Stimulated activated CD4-positive, alpha-beta T cell treated with anti-CD3 and anti-CD28 coated beads, Interleukin-4, amount 100 ng/mL, for 48 hours (primary cell): ENCODE results near the gene EIF4E1B.

Source experiments
- DNase-seq, 2 donors: peaks; one replicate each; pipeline ENCODE4 v3.0.0-alpha.2; 2020; ENCODE audit warnings: low read depth in 2 of 2

EIF4E1B gene

DNA sequence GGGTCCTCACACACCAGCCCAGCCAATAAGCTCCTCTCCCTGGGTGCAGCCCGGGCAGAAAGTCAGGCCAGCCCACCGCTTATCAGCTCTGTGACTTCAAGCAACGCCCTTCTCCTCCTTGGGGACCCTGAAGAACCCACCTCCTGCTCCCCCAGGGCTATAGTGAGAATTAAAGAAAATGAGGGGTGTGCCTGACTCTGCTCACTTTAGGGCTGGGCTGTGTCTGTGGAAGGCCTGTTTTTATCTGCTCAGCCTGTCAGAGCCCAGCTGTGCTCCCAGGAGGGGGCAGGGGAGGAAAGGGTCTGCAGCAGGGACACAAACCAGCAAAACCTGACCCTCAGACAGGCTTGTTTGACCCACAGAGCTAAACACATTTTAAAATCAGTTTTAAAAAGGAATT, 24.4 kb upstream of the EIF4E1B start:
- no peak for DNase-seq

- no peak for DNase-seq
Measured at GRCh38 chr5:176606875-176607274, 23.6 kb upstream of the EIF4E1B start.

DNA sequence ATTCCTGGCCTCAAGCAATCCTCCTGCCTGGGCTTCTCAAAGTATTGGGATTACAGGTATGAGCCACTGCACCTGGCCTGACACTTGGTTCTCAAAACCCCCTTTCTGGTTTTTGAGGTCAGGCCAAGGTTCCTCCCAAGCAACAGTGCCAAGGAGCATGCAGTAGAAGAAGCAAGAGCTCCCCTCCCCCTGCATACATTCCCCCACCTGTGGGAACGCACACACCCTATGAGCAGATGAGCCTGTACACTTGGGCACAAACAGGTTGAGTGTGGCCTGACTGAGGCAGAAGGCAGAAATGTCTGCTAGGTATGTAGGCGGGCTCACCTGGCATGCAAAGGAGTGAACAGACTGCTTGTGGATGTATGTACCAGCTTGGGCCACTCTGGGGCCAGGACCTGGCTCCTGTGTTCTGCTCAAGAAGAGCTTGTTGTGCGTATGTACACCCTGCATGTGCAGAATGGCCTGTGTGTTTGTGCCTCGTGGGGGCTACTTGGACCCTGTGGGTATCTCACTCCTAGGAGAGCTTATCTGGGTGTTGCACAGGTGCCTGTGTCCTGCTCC, 22.3 kb upstream of the EIF4E1B start:
- DNase-seq, result no peak

- DNase-seq, result no peak
Measured at GRCh38 chr5:176608937-176609723, 21.3 kb upstream of the EIF4E1B start.

- peak; percentile 49 to 55 for DNase-seq
Measured at GRCh38 chr5:176609724-176610434, 20.6 kb upstream of the EIF4E1B start, which contains the start of gene GPRIN1. Gene GPRIN1, minus strand, starts transcription at chr5:176610156. Its CDS starts 10,322 bp downstream, at chr5:176599834.

DNA sequence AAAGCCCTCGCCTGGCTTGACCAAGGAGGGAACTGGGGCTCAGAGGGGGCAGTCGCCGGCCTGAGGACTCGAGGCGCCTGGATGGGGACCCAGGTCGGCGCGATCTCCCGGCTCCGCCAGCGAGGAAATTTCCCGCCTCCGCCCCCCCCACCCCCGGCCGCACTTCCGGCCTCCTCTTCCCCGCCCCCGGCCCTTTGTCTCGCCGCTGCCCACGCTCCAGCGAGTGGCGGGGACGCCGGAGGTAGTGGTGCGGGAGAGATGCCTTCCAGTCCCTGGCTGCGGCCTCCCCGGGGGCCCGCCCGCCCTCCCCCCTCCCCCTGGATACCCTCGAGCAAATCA, 20.1 kb upstream of the EIF4E1B start:
- DNase-seq, result no peak

GRCh38 chr5:176611435-176611834, 19.0 kb upstream of the EIF4E1B start:
- peak in 1 of 2 donors; percentile 50 for DNase-seq

DNA sequence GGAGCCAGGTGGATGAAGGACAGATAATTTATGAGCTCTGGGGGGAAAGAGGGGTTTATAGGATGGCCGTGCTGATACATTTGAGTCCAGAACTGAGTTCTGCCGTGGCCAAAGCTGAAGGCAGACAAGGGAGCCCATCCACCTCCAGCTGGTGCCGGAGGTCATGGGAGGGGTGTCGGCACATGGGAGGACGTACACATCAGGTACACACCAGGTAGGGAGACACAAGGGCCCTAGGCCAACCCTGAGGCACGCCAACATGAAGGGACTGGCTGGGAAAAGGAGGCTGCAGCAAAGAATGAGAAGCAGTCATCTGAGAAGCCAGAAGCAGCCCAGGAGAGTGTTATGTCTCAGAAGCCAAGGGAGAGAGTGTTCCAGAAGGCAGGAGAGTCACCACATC, 18.5 kb upstream of the EIF4E1B start:
- DNase-seq, result no peak

GRCh38 chr5:176612855-176613254, 17.6 kb upstream of the EIF4E1B start:
- DNase-seq, result no peak

DNA sequence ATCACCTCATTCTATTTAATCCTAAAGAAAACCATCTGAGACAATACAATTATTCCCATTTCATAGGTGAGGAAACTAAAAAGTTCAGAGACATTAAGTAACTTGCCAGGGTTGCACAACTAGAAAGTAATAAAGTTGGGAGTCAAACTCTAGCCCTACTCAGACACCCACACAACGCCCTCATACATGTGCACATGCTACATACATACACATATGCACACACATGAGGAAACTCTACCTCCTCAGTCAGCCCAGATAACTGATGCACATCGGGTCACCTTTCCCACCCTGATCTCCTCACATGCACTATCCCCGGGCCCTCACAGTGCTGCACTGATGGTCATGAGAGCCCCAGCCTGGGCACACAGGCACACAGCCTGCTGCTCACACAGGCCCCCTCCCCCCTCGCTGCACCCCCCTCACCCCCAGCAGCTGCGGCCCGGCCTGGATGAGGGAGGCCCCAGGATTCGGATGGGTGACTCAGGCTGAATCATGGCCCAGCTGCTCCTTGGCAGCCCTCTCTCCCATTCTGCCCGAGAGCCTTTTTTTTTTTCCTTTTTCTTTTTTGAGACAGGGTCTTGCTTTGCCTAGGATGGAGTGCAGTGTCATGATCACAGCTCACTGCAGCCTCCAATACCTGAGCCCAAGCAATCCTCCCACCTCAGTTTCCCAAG, 15.5 kb upstream of the EIF4E1B start:
- DNase-seq, result no peak

DNA sequence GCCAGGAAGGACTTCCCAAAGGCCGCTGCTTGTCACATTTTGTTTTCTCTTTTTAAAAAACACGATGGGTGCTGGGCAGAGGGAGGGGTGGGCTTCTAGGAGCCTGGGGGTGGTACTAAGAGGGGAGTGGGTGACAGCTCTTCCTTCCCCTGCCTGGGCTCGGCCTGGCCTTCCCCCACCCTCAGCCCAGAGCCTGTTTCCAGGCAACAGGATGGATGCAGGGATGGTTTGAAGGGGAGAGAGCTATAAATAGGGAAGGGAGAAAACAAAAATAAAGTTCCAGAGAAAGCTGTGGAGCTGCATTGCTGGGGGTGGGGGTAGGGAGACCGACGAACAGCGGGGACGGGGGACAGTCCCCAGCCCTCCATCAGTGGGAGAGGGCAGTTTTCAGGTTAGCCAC, 14.0 kb upstream of the EIF4E1B start:
- no peak for DNase-seq

DNA sequence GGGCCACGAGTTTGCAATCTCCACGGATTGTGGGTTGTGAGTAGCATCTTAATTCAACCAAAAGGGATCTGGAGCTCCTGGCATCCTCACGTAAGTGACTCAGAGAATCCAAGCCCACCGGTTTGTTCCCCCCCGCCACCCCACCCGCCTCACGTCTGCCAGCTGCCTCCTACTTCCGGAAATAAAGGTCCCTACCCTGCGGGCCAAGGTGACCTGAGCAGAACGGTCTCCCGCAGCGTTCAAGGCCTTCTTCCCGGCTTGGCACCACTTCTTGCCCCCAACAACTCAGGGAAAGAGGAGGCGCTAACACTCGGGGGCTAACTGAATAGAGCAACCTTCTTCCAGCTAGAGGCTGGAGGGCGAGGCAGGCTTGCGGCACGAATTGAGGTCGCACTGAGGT, 11.7 kb upstream of the EIF4E1B start:
- no peak for DNase-seq

DNA sequence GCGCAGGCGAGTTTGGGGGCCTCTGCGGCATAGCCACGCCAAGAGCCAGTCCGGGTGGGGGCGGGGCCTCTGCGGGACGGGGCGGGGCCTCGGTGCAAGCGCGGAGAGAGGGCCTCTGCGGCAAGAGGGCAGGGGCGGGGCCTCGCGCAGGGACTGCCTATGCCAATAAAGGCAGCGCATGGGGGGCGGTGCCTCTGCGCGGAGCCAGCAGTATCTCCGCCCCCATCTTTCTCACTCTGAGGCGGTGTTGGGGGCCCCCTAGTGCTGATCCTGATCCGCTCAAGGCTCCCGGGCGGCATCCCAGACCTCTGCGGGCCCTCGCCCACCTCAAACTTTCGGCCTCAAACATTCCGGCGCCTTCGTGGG, 11.3 kb upstream of the EIF4E1B start:
- DNase-seq, result peak; percentile 81 to 86

GRCh38 chr5:176619569-176620332, 10.7 kb upstream of the EIF4E1B start:
- DNase-seq, result no peak

- DNase-seq, result no peak
Measured at GRCh38 chr5:176620333-176620981, 10.0 kb upstream of the EIF4E1B start.

- no peak for DNase-seq
Measured at GRCh38 chr5:176621661-176622079, 8.8 kb upstream of the EIF4E1B start.

DNA sequence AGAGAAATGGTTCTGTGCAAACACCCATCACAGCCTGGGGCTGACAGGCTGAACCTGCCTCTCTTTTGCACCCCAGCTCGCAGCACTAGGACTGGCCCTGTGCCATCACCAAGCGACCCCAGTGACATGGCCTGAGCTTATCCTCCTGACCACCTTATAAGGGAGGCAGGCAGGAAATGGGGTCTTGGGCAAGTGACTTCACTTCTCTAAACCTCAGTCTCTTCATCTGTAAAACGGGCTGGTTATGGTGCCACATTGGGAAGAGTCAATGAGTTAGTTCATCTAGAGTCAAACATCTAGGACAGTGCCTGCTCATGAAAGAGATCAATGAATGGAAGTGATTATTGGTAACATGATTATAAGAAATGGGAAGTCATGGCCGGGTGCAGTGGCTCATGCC, 6.3 kb upstream of the EIF4E1B start:
- DNase-seq, result no peak

GRCh38 chr5:176624938-176625337, 5.5 kb upstream of the EIF4E1B start:
- DNase-seq, result no peak

DNA sequence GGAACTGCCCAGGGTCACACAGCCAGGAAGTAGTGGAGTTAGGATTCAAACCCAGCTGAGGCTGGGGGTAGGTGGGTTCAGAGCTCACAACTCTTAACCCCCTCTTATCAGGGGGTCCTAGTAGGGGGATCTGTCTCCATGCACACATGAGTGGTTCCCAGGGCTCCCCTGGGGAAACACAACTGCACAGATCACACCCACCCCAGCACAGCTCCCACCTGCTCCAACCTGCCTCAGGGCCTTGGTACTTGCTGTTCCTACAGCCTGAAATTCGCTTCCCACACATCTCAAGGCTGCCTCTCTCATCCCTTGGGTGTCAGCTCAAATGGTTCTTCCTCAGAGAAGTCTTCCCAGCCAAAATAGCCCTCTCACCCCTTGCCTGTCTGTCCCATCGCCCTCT, 5.0 kb upstream of the EIF4E1B start:
- DNase-seq, result no peak

DNA sequence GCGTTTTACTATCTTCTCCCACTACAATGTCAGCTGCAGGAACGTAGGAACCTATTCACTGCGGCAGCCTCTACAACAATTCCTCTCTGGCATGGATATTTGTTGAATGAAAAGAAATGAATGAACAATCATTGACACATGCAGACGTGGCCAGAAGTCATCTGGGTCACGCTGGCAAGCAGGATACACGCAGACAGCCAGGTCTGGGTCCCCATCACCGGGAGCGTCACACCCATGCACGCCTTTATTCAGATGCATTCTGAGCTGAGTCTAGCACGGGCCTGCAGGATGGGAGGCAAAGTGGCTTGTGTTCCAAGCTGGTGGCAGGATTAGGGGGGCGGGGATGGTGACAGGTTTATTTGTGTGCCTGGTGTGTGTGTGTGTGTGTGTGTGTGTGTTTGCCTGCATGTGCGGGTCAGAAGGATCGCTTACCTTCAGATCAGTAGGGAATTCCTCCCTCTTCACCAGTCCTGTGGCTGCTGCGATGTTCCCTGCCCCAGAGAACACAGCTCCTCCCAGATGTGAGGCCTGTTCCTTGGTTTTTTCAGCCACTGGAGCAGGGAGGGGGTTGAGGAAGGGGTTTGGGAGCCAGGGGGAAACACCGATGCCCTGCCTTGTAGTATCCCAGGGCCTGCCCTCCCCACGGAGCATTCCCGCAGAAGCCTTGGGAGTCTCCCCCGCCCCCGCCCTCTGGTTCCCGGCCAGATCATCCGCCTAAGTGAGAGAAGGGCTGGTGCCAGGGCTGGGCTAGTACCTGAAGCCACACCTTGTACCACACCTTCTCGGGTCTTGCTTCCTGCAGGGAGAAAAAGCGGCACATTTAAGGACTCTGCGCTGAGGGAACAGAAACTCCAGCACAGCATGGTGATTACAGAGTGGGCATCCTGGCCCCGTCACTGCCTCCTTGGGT, 4.3 kb upstream of the EIF4E1B start:
- DNase-seq, result no peak
